CD8-positive, alpha-beta memory T cell (primary cell): ENCODE data around the gene RNF34. TPM values are rescaled to one million over a fixed set of nuclear protein-coding genes. Genes with fewer than 3 reads are reported as not detected.

Source experiments
- CTCF ChIA-PET: fragments of 350-600 bp; sonication (Branson Sonifier 250); formaldehyde crosslinking; loops from one replicate; lab custom pipeline; 2021; ENCODE audit warnings: antibody characterized with exemption; lab: Charles Lee
- POLR2A ChIA-PET: fragments of 350-600 bp; sonication (Branson Sonifier 250); formaldehyde crosslinking; loops from one replicate; lab custom pipeline; 2021; ENCODE audit warnings: antibody characterized with exemption; lab: Charles Lee
- DNase-seq, 5 donors: peaks; one replicate each; pipeline versions ENCODE4 v3.0.0 to v3.0.0-alpha.2; 2020 to 2022; ENCODE audit warnings: mixed read lengths in 1 of 5
- H3K27ac ChIP-seq: one replicate; pipeline ENCODE4 v1.7.0; 2013; ENCODE audit warnings: low read depth, mild to moderate bottlenecking, low read length, moderate library complexity
- H3K27me3 ChIP-seq: 2 replicates; pipeline ENCODE4 v1.7.0; 2013; ENCODE audit warnings: low read length, mild to moderate bottlenecking; ENCODE audit not compliant: insufficient read depth, poor library complexity, severe bottlenecking
- H3K36me3 ChIP-seq: 2 replicates; pipeline ENCODE4 v1.7.0; 2013; ENCODE audit warnings: mild to moderate bottlenecking, low read length, moderate library complexity; ENCODE audit not compliant: insufficient read depth
- H3K4me1 ChIP-seq: 2 replicates; pipeline ENCODE4 v1.7.0; 2013; ENCODE audit warnings: mild to moderate bottlenecking, low read length, moderate library complexity; ENCODE audit not compliant: insufficient read depth
- H3K4me3 ChIP-seq: 2 replicates; pipeline ENCODE4 v1.7.0; 2013; ENCODE audit warnings: mild to moderate bottlenecking, low read length
- H3K9me3 ChIP-seq: 2 replicates; pipeline ENCODE4 v1.7.0; 2013; ENCODE audit warnings: mild to moderate bottlenecking, low read length
- H3K27ac Mint-ChIP-seq, 8 donors: one replicate each; pipeline ENCODE4 v1.8.0; 2020 to 2021; ENCODE audit warnings: mixed read lengths in 8 of 8, mild to moderate bottlenecking in 6 of 8, inconsistent platforms in 3 of 8, moderate library complexity in 3 of 8
- H3K27me3 Mint-ChIP-seq, 2 donors: one replicate each; pipeline ENCODE4 v1.8.0; 2020 to 2021; ENCODE audit warnings: mixed read lengths in 2 of 2, mild to moderate bottlenecking in 1 of 2, moderate library complexity in 1 of 2
- H3K36me3 Mint-ChIP-seq, 3 donors: one replicate each; pipeline ENCODE4 v1.8.0; 2020 to 2021; ENCODE audit warnings: mixed read lengths in 3 of 3, inconsistent platforms in 1 of 3, mild to moderate bottlenecking in 1 of 3
- H3K4me1 Mint-ChIP-seq, 3 donors: one replicate each; pipeline ENCODE4 v1.8.0; 2020 to 2021; ENCODE audit warnings: mixed read lengths in 3 of 3, inconsistent platforms in 1 of 3, mild to moderate bottlenecking in 1 of 3
- H3K4me3 Mint-ChIP-seq, 7 donors: one replicate each; pipeline ENCODE4 v1.8.0; 2020 to 2021; ENCODE audit warnings: mixed read lengths in 7 of 7, mild to moderate bottlenecking in 6 of 7, moderate library complexity in 4 of 7, inconsistent platforms in 2 of 7
- H3K9me3 Mint-ChIP-seq, 5 donors: one replicate each; pipeline ENCODE4 v1.8.0; 2020 to 2022; ENCODE audit warnings: mixed read lengths in 5 of 5, mild to moderate bottlenecking in 3 of 5, moderate library complexity in 2 of 5, inconsistent platforms in 1 of 5
- polyA plus RNA-seq: library from polyadenylated mRNA; unstranded; fragments of 300-500 nt; fragmentation: Illumina TruSeq; gene quantifications from one replicate; pipeline ENCODE4 v1.2.3, GENCODE V29; 2021
- total RNA-seq, 2 experiments: library from RNA; stranded (reverse); gene quantifications; one replicate each; pipeline ENCODE4 v1.2.3, GENCODE V29; 2021

The RNF34 gene
- total and polyA plus RNA-seq, 3 experiments from 2014 or later: 72.1 to 90.8 (median 85.5) TPM

GRCh38 chr12:121391619-121392324, 8.1 kb upstream of the RNF34 start:
- peaks cover 0 to 2% of the 10 kb centered on the region in 2 donors for H3K27me3 Mint-ChIP-seq
- H3K36me3 Mint-ChIP-seq: no peaks in the 10 kb centered on the region
- peak overlapping the region; percentile 16 for H3K4me3 ChIP-seq
- H3K9me3 Mint-ChIP-seq: no peaks in the 10 kb centered on the region
- H3K4me3 Mint-ChIP-seq: peak overlapping the region; percentile 41 to 67 (median 65)
- H3K27ac ChIP-seq: no peak overlapping the region
- ChIA-PET POLR2A (interaction anchor here (0.6 to 1.3 kb wide), 3 partner anchors 9 to 57 kb away, joined by 3 to 8 read pairs (median 3); partner anchors contain the start of gene RNF34), CTCF (interaction anchor here (0.6 to 1.2 kb wide), 4 partner anchors 9 to 362 kb away, joined by 3 to 5 read pairs (median 4); partner anchors contain the start of gene RNF34)
- DNase-seq: no peak
- H3K27ac Mint-ChIP-seq: peak overlapping the region in 7 of 8 donors; percentile 1 to 93 (median 37)
- H3K9me3 ChIP-seq: no peaks in the 10 kb centered on the region
- H3K4me1 Mint-ChIP-seq: peaks cover 9 to 11% (median 11%) of the 10 kb centered on the region in 3 donors
- H3K4me1 ChIP-seq: no peaks in the 10 kb centered on the region
- no peaks in the 10 kb centered on the region for H3K36me3 ChIP-seq
- no peaks in the 10 kb centered on the region for H3K27me3 ChIP-seq

GRCh38 chr12:121392325-121392716, 7.6 kb upstream of the RNF34 start:
- Mint-ChIP-seq H3K36me3 (no peaks in the 10 kb centered on the region), H3K27me3 (no peaks in the 10 kb centered on the region), H3K27ac (peak overlapping the region in 2 of 8 donors; percentile 13 to 76), H3K4me1 (peaks cover 9 to 11% (median 11%) of the 10 kb centered on the region in 3 donors), H3K4me3 (peak overlapping the region in 3 of 7 donors; percentile 15 to 42 (median 41)), H3K9me3 (no peaks in the 10 kb centered on the region)
- no peak for DNase-seq
- H3K4me1 ChIP-seq: no peaks in the 10 kb centered on the region
- CTCF ChIA-PET: interaction anchor here (1.1 to 1.2 kb wide), 3 partner anchors 8 to 57 kb away, joined by 3 to 5 read pairs (median 4); partner anchors contain the start of gene RNF34
- POLR2A ChIA-PET: interaction anchor here (0.6 to 1.3 kb wide), 3 partner anchors 8 to 56 kb away, joined by 3 to 8 read pairs (median 3); partner anchors contain the start of gene RNF34
- H3K36me3 ChIP-seq: no peaks in the 10 kb centered on the region
- H3K9me3 ChIP-seq: no peaks in the 10 kb centered on the region
- no peak overlapping the region for H3K4me3 ChIP-seq
- no peak overlapping the region for H3K27ac ChIP-seq
- H3K27me3 ChIP-seq: no peaks in the 10 kb centered on the region

- Mint-ChIP-seq H3K9me3 (no peaks in the 10 kb centered on the region), H3K4me1 (peaks cover 25 to 34% (median 33%) of the 10 kb centered on the region in 3 donors), H3K27ac (no peak overlapping the region), H3K4me3 (peak overlapping the region in 1 of 7 donors; percentile 35), H3K36me3 (peaks cover 0 to 13% (median 4%) of the 10 kb centered on the region in 3 donors), H3K27me3 (no peaks in the 10 kb centered on the region)
- ChIA-PET POLR2A (no interaction called here), CTCF (interaction anchor here (0.7 kb wide), 1 partner anchor 50 kb away, joined by 3 read pairs; no protein-coding TSS in a partner anchor)
- Histone ChIP-seq H3K36me3 (no peaks in the 10 kb centered on the region), H3K27me3 (no peaks in the 10 kb centered on the region), H3K4me3 (no peak overlapping the region), H3K27ac (no peak overlapping the region), H3K4me1 (peaks cover 26% of the 10 kb centered on the region), H3K9me3 (no peaks in the 10 kb centered on the region)
- no peak for DNase-seq
Measured at GRCh38 chr12:121397521-121397920, 2.4 kb upstream of the RNF34 start.

GRCh38 chr12:121398355-121398754, 1.6 kb upstream of the RNF34 start:
- Histone ChIP-seq H3K36me3 (no peaks in the 10 kb centered on the region), H3K27me3 (no peaks in the 10 kb centered on the region), H3K4me1 (peaks cover 28% of the 10 kb centered on the region), H3K27ac (no peak overlapping the region), H3K9me3 (no peaks in the 10 kb centered on the region), H3K4me3 (no peak overlapping the region)
- H3K9me3 Mint-ChIP-seq: no peaks in the 10 kb centered on the region
- peak overlapping the region in 4 of 7 donors; percentile 90 to 99 (median 96) for H3K4me3 Mint-ChIP-seq
- H3K27ac Mint-ChIP-seq: no peak overlapping the region
- ChIA-PET CTCF (interaction anchor here (2.7 kb wide), 1 partner anchor 45 kb away, joined by 12 read pairs; no protein-coding TSS in a partner anchor), POLR2A (no interaction called here)
- peaks cover 31 to 40% (median 38%) of the 10 kb centered on the region in 3 donors for H3K4me1 Mint-ChIP-seq
- H3K27me3 Mint-ChIP-seq: no peaks in the 10 kb centered on the region
- DNase-seq: no peak
- peaks cover 0 to 19% (median 5%) of the 10 kb centered on the region in 3 donors for H3K36me3 Mint-ChIP-seq

- H3K27ac ChIP-seq: peak overlapping the region; percentile 97
- Mint-ChIP-seq H3K27ac (peak overlapping the region; percentile 80 to 99 (median 96)), H3K36me3 (peaks cover 0 to 39% (median 7%) of the 10 kb centered on the region in 3 donors), H3K9me3 (no peaks in the 10 kb centered on the region), H3K4me1 (peaks cover 39 to 59% (median 48%) of the 10 kb centered on the region in 3 donors), H3K27me3 (no peaks in the 10 kb centered on the region), H3K4me3 (peak overlapping the region; percentile 90 to 100 (median 93))
- peaks cover 28% of the 10 kb centered on the region for H3K4me1 ChIP-seq
- H3K27me3 ChIP-seq: no peaks in the 10 kb centered on the region
- peak overlapping the region; percentile 96 for H3K4me3 ChIP-seq
- peak; percentile 29 to 69 (median 52) for DNase-seq
- ChIA-PET POLR2A (interaction anchor here (0.7 to 2.7 kb wide), 6 partner anchors 9 to 286 kb away, joined by 3 to 24 read pairs (median 4); partner anchors contain the start of gene ANAPC5), CTCF (interaction anchor here (0.7 to 2.8 kb wide), 6 partner anchors 8 to 99 kb away, joined by 3 to 15 read pairs (median 4); partner anchors contain the start of gene ANAPC5)
- H3K36me3 ChIP-seq: peaks cover 7% of the 10 kb centered on the region
- no peaks in the 10 kb centered on the region for H3K9me3 ChIP-seq
Measured at GRCh38 chr12:121400332-121401139, 618 bp downstream of the RNF34 start.

GRCh38 chr12:121403721-121404120, 3.8 kb downstream of the RNF34 start:
- H3K36me3 Mint-ChIP-seq: peaks cover 0 to 64% (median 16%) of the 10 kb centered on the region in 3 donors
- Histone ChIP-seq H3K4me1 (peaks cover 34% of the 10 kb centered on the region), H3K4me3 (no peak overlapping the region), H3K9me3 (no peaks in the 10 kb centered on the region), H3K36me3 (peaks cover 22% of the 10 kb centered on the region), H3K27ac (no peak overlapping the region), H3K27me3 (no peaks in the 10 kb centered on the region)
- ChIA-PET POLR2A (interaction anchor here (0.7 kb wide), 1 partner anchor 92 kb away, joined by 3 read pairs; no protein-coding TSS in a partner anchor), CTCF (no interaction called here)
- no peak overlapping the region for H3K4me3 Mint-ChIP-seq
- H3K4me1 Mint-ChIP-seq: peaks cover 49 to 76% (median 64%) of the 10 kb centered on the region in 3 donors
- no peak for DNase-seq
- no peaks in the 10 kb centered on the region for H3K27me3 Mint-ChIP-seq
- no peaks in the 10 kb centered on the region for H3K9me3 Mint-ChIP-seq
- H3K27ac Mint-ChIP-seq: no peak overlapping the region

GRCh38 chr12:121404734-121405133, 4.8 kb downstream of the RNF34 start:
- no peak for DNase-seq
- ChIA-PET CTCF (no interaction called here), POLR2A (no interaction called here)
- Mint-ChIP-seq H3K27ac (peak overlapping the region in 2 of 8 donors; percentile 10 to 72), H3K9me3 (no peaks in the 10 kb centered on the region), H3K27me3 (no peaks in the 10 kb centered on the region), H3K36me3 (peaks cover 0 to 70% (median 16%) of the 10 kb centered on the region in 3 donors), H3K4me1 (peaks cover 44 to 76% (median 59%) of the 10 kb centered on the region in 3 donors), H3K4me3 (no peak overlapping the region)
- Histone ChIP-seq H3K9me3 (no peaks in the 10 kb centered on the region), H3K27me3 (no peaks in the 10 kb centered on the region), H3K27ac (no peak overlapping the region), H3K4me3 (no peak overlapping the region), H3K36me3 (peaks cover 26% of the 10 kb centered on the region), H3K4me1 (peaks cover 25% of the 10 kb centered on the region)
